Neural cell (in vitro differentiated cells): ENCODE data around the gene CXCR2. TPM values are rescaled to one million over a fixed set of nuclear protein-coding genes. Genes with fewer than 3 reads are reported as not detected.

Experiments used
- H2AFZ ChIP-seq: fragments of 200-600, 300-800 bp; sonication (generic), shearing (Covaris generic); 2 replicates; pipeline ENCODE4 v1.6.0; 2014; ENCODE audit warnings: low read depth, mild to moderate bottlenecking, antibody characterized with exemption, low read length, moderate library complexity
- H3F3A ChIP-seq: fragments of 200-600 bp; shearing (Covaris generic); 2 replicates; pipeline ENCODE4 v1.6.1; 2016; ENCODE audit warnings: mild to moderate bottlenecking, moderate library complexity, mixed read lengths, antibody characterized with exemption, low read length; ENCODE audit not compliant: insufficient read depth, poor library complexity, severe bottlenecking
- H3K27ac ChIP-seq: fragments of 200-600, 300-800 bp; sonication (generic), shearing (Covaris generic); 2 replicates; pipeline ENCODE4 v1.5.1; 2014; ENCODE audit warnings: mild to moderate bottlenecking, low read length, moderate library complexity
- H3K27me3 ChIP-seq: fragments of 300-800, 200-600 bp; sonication (generic), shearing (Covaris generic); 2 replicates; pipeline ENCODE4 v1.6.0; 2014; ENCODE audit warnings: mild to moderate bottlenecking, low read depth, low read length, moderate library complexity; ENCODE audit not compliant: insufficient read depth
- H3K36me3 ChIP-seq: fragments of 300-800, 200-600 bp; sonication (generic), shearing (Covaris generic); 2 replicates; pipeline ENCODE4 v1.5.1; 2014; ENCODE audit warnings: mild to moderate bottlenecking, antibody characterized with exemption, low read length, moderate library complexity; ENCODE audit not compliant: insufficient read depth
- H3K4me2 ChIP-seq: fragments of 300-800, 200-600 bp; sonication (generic), shearing (Covaris generic); 2 replicates; pipeline ENCODE4 v1.6.0; 2014; ENCODE audit warnings: mild to moderate bottlenecking, low read length
- H3K4me3 ChIP-seq: fragments of 300-800, 200-600 bp; sonication (generic), shearing (Covaris generic); 2 replicates; pipeline ENCODE4 v1.5.1; 2014; ENCODE audit warnings: mild to moderate bottlenecking, low read length, moderate library complexity
- H3K79me2 ChIP-seq: fragments of 200-600 bp; shearing (Covaris generic); replicated peaks from 2 replicates; pipeline ENCODE4 v1.6.0; 2014; ENCODE audit warnings: mild to moderate bottlenecking, low read length, moderate library complexity; ENCODE audit not compliant: insufficient read depth
- H3K9ac ChIP-seq: fragments of 300-800, 200-600 bp; sonication (generic), shearing (Covaris generic); 2 replicates; pipeline ENCODE4 v1.6.1; 2016; ENCODE audit warnings: mild to moderate bottlenecking, low read length, mixed read lengths
- H3K9me2 ChIP-seq: fragments of 200-600 bp; shearing (Covaris generic); 2 replicates; pipeline ENCODE4 v1.6.1; 2016; ENCODE audit warnings: mild to moderate bottlenecking, low read length, mixed read lengths; ENCODE audit not compliant: insufficient read depth
- H3K9me3 ChIP-seq: fragments of 200-600, 300-800 bp; sonication (generic), shearing (Covaris generic); 2 replicates; pipeline ENCODE4 v1.6.1; 2016; ENCODE audit warnings: mild to moderate bottlenecking, mixed run types, low read length, moderate library complexity, mixed read lengths
- H4K20me1 ChIP-seq: fragments of 200-600 bp; shearing (Covaris generic); 2 replicates; pipeline ENCODE4 v1.6.1; 2016; ENCODE audit warnings: mild to moderate bottlenecking, mixed run types; ENCODE audit not compliant: insufficient read depth
- CTCF ChIP-seq: fragments of 450-650 bp; IDR thresholded peaks from 2 replicates; pipeline ENCODE4 v1.5.1; 2014; ENCODE audit warnings: antibody characterized with exemption, mild to moderate bottlenecking, moderate library complexity; ENCODE audit not compliant: poor library complexity, severe bottlenecking
- EP300 ChIP-seq: fragments of 450-650 bp; conservative IDR thresholded peaks from 2 replicates; pipeline ENCODE4 v1.6.1; 2014; ENCODE audit warnings: antibody characterized with exemption, mild to moderate bottlenecking, moderate library complexity; ENCODE audit not compliant: poor library complexity, severe bottlenecking
- EZH2 ChIP-seq: fragments of 200-600, 300-800 bp; shearing (Covaris generic), sonication (generic); IDR thresholded peaks from 2 replicates; pipeline ENCODE4 v1.6.1; 2014; ENCODE audit warnings: antibody characterized with exemption, low read length, borderline replicate concordance, mild to moderate bottlenecking; ENCODE audit not compliant: insufficient read depth, poor library complexity, severe bottlenecking
- MXI1 ChIP-seq: fragments of 450-650 bp; conservative IDR thresholded peaks from 2 replicates; pipeline ENCODE4 v1.6.1; 2014; ENCODE audit warnings: antibody characterized with exemption, mild to moderate bottlenecking; ENCODE audit not compliant: poor library complexity, severe bottlenecking
- POLR2AphosphoS5 ChIP-seq: IDR thresholded peaks from 2 replicates; pipeline ENCODE4 v1.6.1; 2012
- RAD21 ChIP-seq: fragments of 450-650 bp; conservative IDR thresholded peaks from 2 replicates; pipeline ENCODE4 v1.6.1; 2014; ENCODE audit warnings: antibody characterized with exemption, mild to moderate bottlenecking, moderate library complexity
- REST ChIP-seq: IDR thresholded peaks from 2 replicates; pipeline ENCODE4 v1.6.1; 2012; ENCODE audit warnings: borderline replicate concordance
- SMC3 ChIP-seq: fragments of 450-650 bp; conservative IDR thresholded peaks from 2 replicates; pipeline ENCODE4 v1.6.1; 2014; ENCODE audit warnings: antibody characterized with exemption, mild to moderate bottlenecking, moderate library complexity; ENCODE audit not compliant: poor library complexity
- TAF1 ChIP-seq: IDR thresholded peaks from 2 replicates; pipeline ENCODE4 v1.6.1; 2012; ENCODE audit warnings: low read depth
- polyA plus RNA-seq: library from polyadenylated mRNA; depleted of rRNA; stranded (reverse); fragments of >200 nt; gene quantifications from 2 replicates; pipeline ENCODE4 v1.2.3, GENCODE V29; 2014

The CXCR2 gene
- polyA plus RNA-seq, 1 donor from 2014 or later, result not detected

- Histone ChIP-seq H3K36me3 (no peaks in the 10 kb centered on the region), H2AFZ (no peak overlapping the region), H3K27ac (no peak overlapping the region), H3K4me2 (no peak overlapping the region), H3F3A (no peaks in the 10 kb centered on the region), H3K9me3 (no peaks in the 10 kb centered on the region), H3K79me2 (no peaks in the 10 kb centered on the region), H3K9ac (no peak overlapping the region), H4K20me1 (no peaks in the 10 kb centered on the region), H3K27me3 (no peaks in the 10 kb centered on the region), H3K9me2 (no peaks in the 10 kb centered on the region), H3K4me3 (no peak overlapping the region)
- TF ChIP-seq RAD21 (no peak), EZH2 (no peak), CTCF (no peak), REST (no peak), EP300 (no peak), POLR2AphosphoS5 (no peak), MXI1 (no peak), TAF1 (no peak), SMC3 (no peak)
Measured at GRCh38 chr2:218079943-218080913, 45.6 kb upstream of the CXCR2 start.

GRCh38 chr2:218081063-218081462 is 44.8 kb upstream of the CXCR2 start:
- no peak for TF ChIP-seq EP300
- no peak for TF ChIP-seq TAF1
- no peak for TF ChIP-seq RAD21
- no peak for TF ChIP-seq MXI1
- TF ChIP-seq POLR2AphosphoS5, result no peak
- no peak for TF ChIP-seq SMC3
- TF ChIP-seq EZH2, result no peak
- TF ChIP-seq REST, result no peak
- TF ChIP-seq CTCF, result no peak
- H4K20me1 ChIP-seq, result no peaks in the 10 kb centered on the region
- no peak overlapping the region for H3K4me2 ChIP-seq
- no peaks in the 10 kb centered on the region for H3K27me3 ChIP-seq
- no peak overlapping the region for H3K9ac ChIP-seq
- no peaks in the 10 kb centered on the region for H3K36me3 ChIP-seq
- H3K4me3 ChIP-seq, result no peak overlapping the region
- no peak overlapping the region for H2AFZ ChIP-seq
- H3F3A ChIP-seq, result no peaks in the 10 kb centered on the region
- no peak overlapping the region for H3K27ac ChIP-seq
- H3K79me2 ChIP-seq, result no peaks in the 10 kb centered on the region
- no peaks in the 10 kb centered on the region for H3K9me3 ChIP-seq
- no peaks in the 10 kb centered on the region for H3K9me2 ChIP-seq
